Measurements from ENCODE around the gene CCDC86.
A peak's percentile ranks its signal among the peaks of the same experiment; 100 is the strongest.

CCDC86 gene

DNA sequence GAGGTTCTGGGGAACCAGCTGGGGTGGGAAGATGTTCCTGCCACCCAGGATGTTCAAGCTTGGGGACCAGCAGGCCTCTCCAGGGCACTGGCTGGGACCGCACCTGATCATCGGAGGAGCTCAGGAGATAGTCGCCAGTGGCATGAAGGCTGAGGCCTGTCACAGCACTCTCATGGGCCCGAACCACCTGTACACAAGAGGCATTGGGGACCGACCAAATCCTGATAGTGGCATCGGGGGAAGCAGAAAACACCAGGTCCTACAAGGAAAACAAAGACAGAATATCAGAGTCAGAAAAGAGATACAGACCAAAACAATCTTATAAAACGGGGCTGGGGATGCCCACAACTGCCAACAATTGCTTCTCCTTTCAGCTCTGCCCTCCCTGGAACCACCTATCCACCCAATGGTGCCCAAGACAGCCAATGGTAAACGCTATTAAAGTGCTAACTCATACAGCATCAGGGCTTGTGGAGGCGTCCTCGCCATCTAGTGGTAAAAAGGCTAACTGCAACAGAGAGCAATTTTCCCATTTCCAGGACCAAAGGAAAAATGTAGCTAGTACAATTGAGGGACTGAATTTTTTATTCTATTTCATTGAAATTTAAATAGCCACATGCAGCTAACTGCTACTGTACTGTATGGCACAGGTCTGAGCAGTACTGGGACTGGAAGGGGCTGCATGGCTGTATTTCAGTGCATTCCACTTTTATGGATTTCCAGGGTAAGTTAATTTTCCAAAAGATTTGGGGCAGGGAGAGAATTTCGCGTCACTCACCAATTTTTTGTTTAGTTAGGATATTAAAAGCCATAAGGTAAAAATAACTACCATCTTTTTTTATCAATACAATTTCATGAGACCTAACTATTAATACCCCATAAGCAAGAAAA lies 57.4 kb downstream of the CCDC86 start:
- DNase-seq: peak; percentile 70

DNA sequence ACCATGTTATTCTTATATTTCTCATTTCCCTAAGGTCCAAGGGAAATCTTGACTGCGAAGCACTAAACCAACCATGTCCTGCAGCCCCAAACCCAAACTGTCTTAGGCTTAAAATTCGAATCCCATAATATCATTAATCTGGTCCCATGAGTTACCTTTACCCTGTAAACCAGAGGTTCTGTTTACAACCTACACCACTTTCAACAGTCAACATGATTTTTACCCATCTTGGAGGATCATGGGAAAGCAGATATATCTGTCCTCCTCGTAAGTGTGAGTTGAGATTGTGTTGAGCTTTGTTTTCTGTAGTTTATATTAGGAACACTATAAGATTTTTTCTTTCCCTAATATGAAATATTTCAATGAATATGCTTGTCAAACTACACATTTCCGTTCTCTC lies 58.1 kb downstream of the CCDC86 start:
- no peak for DNase-seq
